MM.1S (cell line): ENCODE measurements around the gene CPHXL.

Source experiments
- DNase-seq: peaks from one replicate; pipeline ENCODE4 v3.0.0-alpha.2; 2015
- H2AFZ ChIP-seq: fragments of 300-600 bp; sonication (generic); 2 replicates; pipeline ENCODE4 v1.6.0; 2016; ENCODE audit warnings: antibody characterized with exemption, low read length
- H3F3A ChIP-seq: fragments of 300-600 bp; sonication (generic); 2 replicates; pipeline ENCODE4 v1.6.1; 2016; ENCODE audit warnings: mild to moderate bottlenecking, antibody characterized with exemption, low read length, moderate library complexity, mixed read lengths; ENCODE audit not compliant: insufficient read depth
- H3K27ac ChIP-seq: fragments of 300-600 bp; sonication (generic); 2 replicates; pipeline ENCODE4 v1.5.1; 2016; ENCODE audit warnings: mild to moderate bottlenecking, low read length
- H3K27me3 ChIP-seq: fragments of 300-600 bp; sonication (generic); replicated peaks from 2 replicates; pipeline ENCODE4 v1.6.0; 2016; ENCODE audit warnings: low read length; ENCODE audit not compliant: insufficient read depth
- H3K36me3 ChIP-seq: fragments of 300-600 bp; sonication (generic); replicated peaks from 2 replicates; pipeline ENCODE4 v1.6.1; 2016; ENCODE audit warnings: mild to moderate bottlenecking, low read length, mixed read lengths; ENCODE audit not compliant: insufficient read depth
- H3K4me1 ChIP-seq: fragments of 300-600 bp; sonication (generic); 2 replicates; pipeline ENCODE4 v1.6.1; 2016; ENCODE audit warnings: low read length, mixed read lengths
- H3K4me2 ChIP-seq: fragments of 300-600 bp; sonication (generic); 2 replicates; pipeline ENCODE4 v1.6.0; 2016; ENCODE audit warnings: low read depth, low read length
- H3K4me3 ChIP-seq: fragments of 300-600 bp; sonication (generic); 2 replicates; pipeline ENCODE4 v1.5.1; 2016; ENCODE audit warnings: low read length, mixed read lengths
- H3K79me2 ChIP-seq: fragments of 300-600 bp; sonication (generic); 2 replicates; pipeline ENCODE4 v1.6.1; 2016; ENCODE audit warnings: mixed run types, low read length, mixed read lengths
- H3K9ac ChIP-seq: fragments of 300-600 bp; sonication (generic); 2 replicates; pipeline ENCODE4 v1.6.1; 2016; ENCODE audit warnings: low read length, mixed read lengths
- H3K9me2 ChIP-seq: fragments of 300-600 bp; sonication (generic); replicated peaks from 2 replicates; pipeline ENCODE4 v1.6.1; 2016; ENCODE audit warnings: mild to moderate bottlenecking, low read length, mixed read lengths; ENCODE audit not compliant: insufficient read depth
- H3K9me3 ChIP-seq: fragments of 300-600 bp; sonication (generic); replicated peaks from 2 replicates; pipeline ENCODE4 v1.6.1; 2016; ENCODE audit warnings: mild to moderate bottlenecking, low read length, mixed read lengths; ENCODE audit not compliant: insufficient read depth
- H4K20me1 ChIP-seq: fragments of 300-600 bp; sonication (generic); 2 replicates; pipeline ENCODE4 v1.6.1; 2016; ENCODE audit warnings: mild to moderate bottlenecking, low read length, moderate library complexity, mixed read lengths; ENCODE audit not compliant: insufficient read depth
- CTCF ChIP-seq: fragments of 300-600 bp; sonication (generic); IDR thresholded peaks from 2 replicates; pipeline ENCODE4 v1.5.1; 2016; ENCODE audit warnings: antibody characterized with exemption, low read length, mixed read lengths
- EZH2 ChIP-seq: fragments of 300-600 bp; sonication (generic); optimal IDR thresholded peaks from 2 replicates; pipeline ENCODE3; 2017; ENCODE audit warnings: low read depth, mild to moderate bottlenecking, antibody characterized with exemption, low read length, mixed read lengths
- EZH2phosphoT487 ChIP-seq: fragments of 300-600 bp; sonication (generic); IDR thresholded peaks from 2 replicates; pipeline ENCODE4 v1.6.1; 2018; ENCODE audit warnings: antibody characterized with exemption, low read length

The CPHXL gene

GRCh38 chr16:75745242-75745641 is 19.0 kb upstream of the CPHXL start:
- H3K4me1 ChIP-seq = no peaks in the 10 kb centered on the region

GRCh38 chr16:75742424-75743047 is 16.2 kb upstream of the CPHXL start:
- Histone ChIP-seq H3K27me3 (no peaks in the 10 kb centered on the region), H3K4me3 (no peak overlapping the region), H3K4me1 (no peaks in the 10 kb centered on the region), H3K36me3 (no peaks in the 10 kb centered on the region), H3K9me3 (no peaks in the 10 kb centered on the region), H3F3A (no peaks in the 10 kb centered on the region), H3K79me2 (no peaks in the 10 kb centered on the region), H2AFZ (no peak overlapping the region), H3K27ac (no peak overlapping the region), H4K20me1 (no peaks in the 10 kb centered on the region), H3K4me2 (no peak overlapping the region), H3K9me2 (no peaks in the 10 kb centered on the region), H3K9ac (no peak overlapping the region)
- no peak for TF ChIP-seq EZH2
- TF ChIP-seq EZH2phosphoT487 = no peak
- TF ChIP-seq CTCF = no peak
- DNase-seq = no peak

More at GRCh38 chr16:75745242-75745641, 19.0 kb upstream of the CPHXL start:
- Histone ChIP-seq H3K27me3 (no peaks in the 10 kb centered on the region), H3F3A (no peaks in the 10 kb centered on the region), H3K9me3 (no peaks in the 10 kb centered on the region), H2AFZ (no peak overlapping the region), H3K27ac (no peak overlapping the region), H3K9me2 (no peaks in the 10 kb centered on the region), H3K9ac (no peak overlapping the region), H3K79me2 (no peaks in the 10 kb centered on the region), H4K20me1 (no peaks in the 10 kb centered on the region), H3K36me3 (no peaks in the 10 kb centered on the region), H3K4me2 (no peak overlapping the region), H3K4me3 (no peak overlapping the region)
- TF ChIP-seq CTCF (no peak), EZH2phosphoT487 (no peak), EZH2 (no peak)
- no peak for DNase-seq

- Histone ChIP-seq H3K4me2 (no peak overlapping the region), H3K9me3 (no peaks in the 10 kb centered on the region), H3K9me2 (no peaks in the 10 kb centered on the region), H3K4me1 (no peaks in the 10 kb centered on the region), H3K9ac (no peak overlapping the region), H3K4me3 (no peak overlapping the region), H3K27me3 (no peaks in the 10 kb centered on the region), H4K20me1 (no peaks in the 10 kb centered on the region), H3F3A (no peaks in the 10 kb centered on the region), H3K36me3 (no peaks in the 10 kb centered on the region), H3K27ac (no peak overlapping the region), H3K79me2 (no peaks in the 10 kb centered on the region), H2AFZ (no peak overlapping the region)
- no peak for DNase-seq
- TF ChIP-seq EZH2phosphoT487 (no peak), CTCF (no peak), EZH2 (no peak)
Measured at GRCh38 chr16:75733305-75734211, 7.3 kb upstream of the CPHXL start.
